Measurements from ENCODE around the gene FHOD3.

DNA sequence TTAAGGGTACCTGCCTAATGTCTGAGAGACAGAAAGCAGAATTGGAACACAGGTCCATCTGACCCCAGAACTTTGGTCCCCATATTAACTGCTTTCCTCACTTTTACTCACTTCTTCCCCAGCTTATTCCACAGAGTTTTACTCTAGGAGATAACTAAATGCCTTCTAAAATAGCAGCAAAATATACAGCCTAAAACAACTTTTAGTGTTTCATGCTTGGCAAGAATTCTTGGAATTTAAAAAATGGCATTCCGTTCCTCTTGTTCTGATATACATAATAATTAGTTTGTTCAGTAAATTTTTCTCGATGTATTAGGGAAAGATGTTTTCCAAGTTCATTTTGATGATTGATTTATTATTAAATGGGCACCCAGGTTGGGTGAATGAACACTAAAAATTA is 151.9 kb downstream of the FHOD3 start:
- TF ChIP-seq, protein P1, sequence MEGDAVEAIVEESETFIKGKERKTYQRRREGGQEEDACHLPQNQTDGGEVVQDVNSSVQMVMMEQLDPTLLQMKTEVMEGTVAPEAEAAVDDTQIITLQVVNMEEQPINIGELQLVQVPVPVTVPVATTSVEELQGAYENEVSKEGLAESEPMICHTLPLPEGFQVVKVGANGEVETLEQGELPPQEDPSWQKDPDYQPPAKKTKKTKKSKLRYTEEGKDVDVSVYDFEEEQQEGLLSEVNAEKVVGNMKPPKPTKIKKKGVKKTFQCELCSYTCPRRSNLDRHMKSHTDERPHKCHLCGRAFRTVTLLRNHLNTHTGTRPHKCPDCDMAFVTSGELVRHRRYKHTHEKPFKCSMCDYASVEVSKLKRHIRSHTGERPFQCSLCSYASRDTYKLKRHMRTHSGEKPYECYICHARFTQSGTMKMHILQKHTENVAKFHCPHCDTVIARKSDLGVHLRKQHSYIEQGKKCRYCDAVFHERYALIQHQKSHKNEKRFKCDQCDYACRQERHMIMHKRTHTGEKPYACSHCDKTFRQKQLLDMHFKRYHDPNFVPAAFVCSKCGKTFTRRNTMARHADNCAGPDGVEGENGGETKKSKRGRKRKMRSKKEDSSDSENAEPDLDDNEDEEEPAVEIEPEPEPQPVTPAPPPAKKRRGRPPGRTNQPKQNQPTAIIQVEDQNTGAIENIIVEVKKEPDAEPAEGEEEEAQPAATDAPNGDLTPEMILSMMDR (IDR thresholded peaks at IDR 0.05): no peak
- no peak for TF ChIP-seq POLR2A (IDR thresholded peaks at IDR 0.05)

All from uterus (tissue), 2 donors.